Breast epithelium (tissue), 3 donors: ENCODE data around the gene ACACA.

Source experiments
- POLR2A ChIP-seq: fragments of 450-650 bp; IDR thresholded peaks from one replicate; pipeline ENCODE4 v1.6.1; 2016; ENCODE audit warnings: antibody characterized with exemption, mild to moderate bottlenecking, moderate library complexity
- POLR2AphosphoS5 ChIP-seq, 3 donors: sonication (generic); formaldehyde crosslinking; IDR thresholded peaks; one replicate each; pipeline ENCODE4 v1.6.1; 2017; ENCODE audit warnings: antibody characterized with exemption in 3 of 3
- TF ChIP-seq, protein P1 (sequence below), 3 donors: fragments of 450-650 bp; IDR thresholded peaks; one replicate each; pipeline ENCODE4 v1.5.1; 2016 to 2017; ENCODE audit warnings: antibody characterized with exemption in 3 of 3, mild to moderate bottlenecking in 3 of 3, moderate library complexity in 3 of 3

DNA sequence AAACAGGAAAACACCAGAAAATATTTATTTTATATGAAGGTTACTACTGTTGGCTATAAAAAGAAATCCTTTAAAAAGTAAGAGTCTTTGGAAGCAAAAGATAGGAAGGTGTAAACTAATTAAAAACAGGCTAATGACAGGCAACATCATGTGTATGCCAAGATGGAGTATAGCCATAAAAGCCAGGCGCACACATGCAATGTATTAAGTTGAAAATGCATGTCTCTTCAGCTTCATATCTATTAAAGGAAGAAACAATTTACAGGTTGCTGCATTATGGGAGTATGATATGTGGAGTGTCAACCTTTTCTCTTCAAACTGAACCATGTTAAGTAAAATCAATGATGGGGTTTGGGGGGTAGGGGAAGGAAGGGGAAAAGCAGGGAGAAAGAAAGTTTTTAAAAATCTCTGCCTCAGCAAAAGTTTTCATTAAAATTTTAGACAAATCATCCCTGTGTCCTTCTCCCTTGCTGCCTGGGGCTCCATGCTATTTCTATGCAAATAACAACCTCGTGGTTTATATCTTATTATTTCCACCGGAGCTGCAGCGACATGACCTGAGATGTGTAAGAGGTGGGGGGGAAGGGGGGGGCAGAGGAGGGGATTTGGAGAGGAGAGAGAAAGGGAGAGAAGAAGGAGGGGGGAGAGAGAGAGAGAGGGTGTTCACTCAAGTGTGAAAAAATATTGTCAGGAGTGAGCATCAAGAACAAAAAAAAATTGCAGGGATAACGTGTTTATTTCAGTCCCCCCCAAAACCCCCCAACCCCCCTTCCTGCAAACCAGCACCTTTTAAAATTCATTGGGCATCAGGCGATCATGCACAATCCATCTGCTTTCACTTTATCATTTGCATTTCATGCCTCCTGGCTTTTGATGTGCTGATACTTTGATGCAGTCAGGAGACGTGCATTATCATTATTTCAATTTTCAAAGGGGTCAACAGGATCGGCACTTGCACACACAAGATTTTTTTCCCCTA is 260.3 kb downstream of the ACACA start:
- TF ChIP-seq, protein P1, sequence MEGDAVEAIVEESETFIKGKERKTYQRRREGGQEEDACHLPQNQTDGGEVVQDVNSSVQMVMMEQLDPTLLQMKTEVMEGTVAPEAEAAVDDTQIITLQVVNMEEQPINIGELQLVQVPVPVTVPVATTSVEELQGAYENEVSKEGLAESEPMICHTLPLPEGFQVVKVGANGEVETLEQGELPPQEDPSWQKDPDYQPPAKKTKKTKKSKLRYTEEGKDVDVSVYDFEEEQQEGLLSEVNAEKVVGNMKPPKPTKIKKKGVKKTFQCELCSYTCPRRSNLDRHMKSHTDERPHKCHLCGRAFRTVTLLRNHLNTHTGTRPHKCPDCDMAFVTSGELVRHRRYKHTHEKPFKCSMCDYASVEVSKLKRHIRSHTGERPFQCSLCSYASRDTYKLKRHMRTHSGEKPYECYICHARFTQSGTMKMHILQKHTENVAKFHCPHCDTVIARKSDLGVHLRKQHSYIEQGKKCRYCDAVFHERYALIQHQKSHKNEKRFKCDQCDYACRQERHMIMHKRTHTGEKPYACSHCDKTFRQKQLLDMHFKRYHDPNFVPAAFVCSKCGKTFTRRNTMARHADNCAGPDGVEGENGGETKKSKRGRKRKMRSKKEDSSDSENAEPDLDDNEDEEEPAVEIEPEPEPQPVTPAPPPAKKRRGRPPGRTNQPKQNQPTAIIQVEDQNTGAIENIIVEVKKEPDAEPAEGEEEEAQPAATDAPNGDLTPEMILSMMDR (IDR thresholded peaks at IDR 0.05) = no peak
- TF ChIP-seq POLR2A (no peak), POLR2AphosphoS5 (IDR thresholded peaks at IDR 0.05) (no peak)
